Measurements from ENCODE around the gene AZI2.

DNA sequence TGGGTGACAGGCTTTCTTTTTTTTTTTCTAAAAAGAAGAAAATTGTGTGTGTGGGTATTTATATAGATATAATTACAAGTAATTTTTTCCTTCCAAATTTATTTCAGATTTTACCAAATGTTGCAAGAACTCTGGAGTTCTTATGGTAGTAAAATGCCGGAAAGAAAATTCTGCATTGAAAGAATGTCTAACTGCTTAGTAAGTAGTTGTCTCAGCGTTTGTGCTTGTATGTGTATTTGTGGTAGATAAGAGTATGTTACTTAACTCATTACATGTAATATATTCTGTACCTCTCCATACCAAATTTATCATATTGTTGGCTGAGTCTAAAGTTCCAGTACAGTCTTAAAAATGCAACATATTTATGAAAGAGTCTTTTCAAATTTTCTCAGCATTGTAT is 32.4 kb downstream of the AZI2 start:
- TF ChIP-seq CTCF (IDR thresholded peaks at IDR 0.05 in 8 of 11, conservative IDR thresholded peaks at IDR 0.05 in 3 of 11) = no peak
- no peak for TF ChIP-seq POLR2AphosphoS5 (IDR thresholded peaks at IDR 0.05)

All from spleen (tissue), 7 donors.